Endometrium (tissue), 2 donors: Measurements from ENCODE around the gene MFSD12.

Experiments
- FAIRE-seq: peaks from 2 replicates; lab custom pipeline; 2012; peaks lifted over from hg19 to GRCh38; lab: Jason Lieb, UNC
- donor health status: control.
- donor health status: control.

MFSD12 gene

GRCh38 chr19:3555653-3556422 is 1.5 kb downstream of the MFSD12 start:
- FAIRE-seq = no peak

GRCh38 chr19:3554254-3555083 is 2.9 kb downstream of the MFSD12 start:
- no peak for FAIRE-seq

GRCh38 chr19:3551792-3552095 is 5.6 kb downstream of the MFSD12 start:
- FAIRE-seq = no peak

- no peak for FAIRE-seq
These were observed 6.2 kb downstream of the MFSD12 start for GRCh38 chr19:3550947-3551791.

GRCh38 chr19:3549816-3550215 is 7.6 kb downstream of the MFSD12 start:
- FAIRE-seq = no peak

- FAIRE-seq = no peak
These were observed 8.8 kb downstream of the MFSD12 start for GRCh38 chr19:3548606-3549005.

- FAIRE-seq = no peak
These were observed 9.6 kb downstream of the MFSD12 start for GRCh38 chr19:3547767-3548282.

- no peak for FAIRE-seq
These were observed 10.1 kb downstream of the MFSD12 start for GRCh38 chr19:3547301-3547731.

- no peak for FAIRE-seq
These were observed 11.3 kb downstream of the MFSD12 start for GRCh38 chr19:3546119-3546518.

- FAIRE-seq = no peak
These were observed 11.7 kb downstream of the MFSD12 start for GRCh38 chr19:3545669-3546034.

- no peak for FAIRE-seq
These were observed 12.4 kb downstream of the MFSD12 start for GRCh38 chr19:3544742-3545668.

- no peak for FAIRE-seq
These were observed 13.4 kb downstream of the MFSD12 start for GRCh38 chr19:3544058-3544376.

- no peak for FAIRE-seq
These were observed 14.0 kb downstream of the MFSD12 start for GRCh38 chr19:3543150-3544057.

- no peak for FAIRE-seq
These were observed 17.6 kb downstream of the MFSD12 start for GRCh38 chr19:3539756-3540118.

GRCh38 chr19:3538965-3539755 is 18.2 kb downstream of the MFSD12 start, which contains the start of gene TEKTIP1:
Gene TEKTIP1 (plus strand): TSS chr19:3539174. CDS start chr19:3539178, 4 bp downstream.
- no peak for FAIRE-seq

- no peak for FAIRE-seq
These were observed 19.0 kb downstream of the MFSD12 start for GRCh38 chr19:3538258-3538929.

- FAIRE-seq = no peak
These were observed 19.7 kb downstream of the MFSD12 start for GRCh38 chr19:3537438-3538240.

GRCh38 chr19:3537101-3537437 is 20.3 kb downstream of the MFSD12 start:
- no peak for FAIRE-seq
